Measurements from ENCODE around the gene BRD9.

DNA sequence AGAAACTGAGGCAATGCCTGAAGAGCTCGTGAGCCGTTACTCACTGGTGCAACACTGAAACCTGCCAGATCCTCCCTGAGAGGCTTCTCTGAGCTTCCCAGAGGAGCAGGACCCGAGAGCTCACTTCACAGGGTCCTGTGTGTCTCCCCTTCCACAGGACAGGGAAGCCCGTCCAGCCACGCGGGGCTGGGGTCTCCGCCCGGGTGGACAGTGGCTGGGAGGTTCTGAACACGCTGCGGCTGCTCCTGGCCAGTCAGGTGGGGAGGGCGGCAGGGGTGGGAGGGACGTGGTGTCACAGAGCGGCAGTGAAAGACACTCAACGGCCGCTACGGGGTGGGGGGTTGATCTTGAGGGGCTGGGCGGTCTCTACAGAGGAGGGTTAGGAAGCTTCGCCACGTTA, 41.5 kb downstream of the BRD9 start:
- TF ChIP-seq ZSCAN30 (tag by site-specific recombination; IDR thresholded peaks at IDR 0.05) (no peak), CTCF (tag by site-specific recombination; IDR thresholded peaks at IDR 0.05) (no peak)
- TF ChIP-seq, protein P1, sequence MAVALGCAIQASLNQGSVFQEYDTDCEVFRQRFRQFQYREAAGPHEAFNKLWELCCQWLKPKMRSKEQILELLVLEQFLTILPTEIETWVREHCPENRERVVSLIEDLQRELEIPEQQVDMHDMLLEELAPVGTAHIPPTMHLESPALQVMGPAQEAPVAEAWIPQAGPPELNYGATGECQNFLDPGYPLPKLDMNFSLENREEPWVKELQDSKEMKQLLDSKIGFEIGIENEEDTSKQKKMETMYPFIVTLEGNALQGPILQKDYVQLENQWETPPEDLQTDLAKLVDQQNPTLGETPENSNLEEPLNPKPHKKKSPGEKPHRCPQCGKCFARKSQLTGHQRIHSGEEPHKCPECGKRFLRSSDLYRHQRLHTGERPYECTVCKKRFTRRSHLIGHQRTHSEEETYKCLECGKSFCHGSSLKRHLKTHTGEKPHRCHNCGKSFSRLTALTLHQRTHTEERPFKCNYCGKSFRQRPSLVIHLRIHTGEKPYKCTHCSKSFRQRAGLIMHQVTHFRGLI (tag by site-specific recombination; IDR thresholded peaks at IDR 0.05): no peak
